Upper lobe of left lung (tissue), 6 donors: ENCODE results near the gene GPR84. TPM values are rescaled to one million over a fixed set of nuclear protein-coding genes. Genes with fewer than 3 reads are reported as not detected.

Experiments
- ATAC-seq, 2 donors: fragments of 200-7000 bp; cut with Tn5 transposase; one replicate each; pipeline ENCODE4 v1.9.1; 2022; ENCODE audit warnings: mild to moderate bottlenecking in 2 of 2, moderate library complexity in 2 of 2; ENCODE audit not compliant: low FRiP score in 2 of 2
- DNase-seq, 2 donors: peaks; one replicate each; pipeline ENCODE4 v3.0.0-alpha.2; 2019 to 2020
- H3K27ac ChIP-seq, 4 donors: fragments of 200-600 bp; sonication (generic); one replicate each; pipeline ENCODE4 v1.5.1; 2016 to 2019
- H3K27me3 ChIP-seq, 4 donors: fragments of 200-600 bp; sonication (generic); one replicate each; pipeline ENCODE4 v1.5.1; 2017 to 2019
- H3K36me3 ChIP-seq, 4 donors: fragments of 200-600 bp; sonication (generic); one replicate each; pipeline ENCODE4 v1.5.1; 2016 to 2019
- H3K4me1 ChIP-seq, 4 donors: fragments of 200-600 bp; sonication (generic); one replicate each; pipeline ENCODE4 v1.5.1; 2018 to 2019
- H3K4me3 ChIP-seq, 4 donors: fragments of 200-600 bp; sonication (generic); one replicate each; pipeline ENCODE4 v1.5.1; 2017 to 2019; ENCODE audit warnings: mild to moderate bottlenecking in 2 of 4, moderate library complexity in 1 of 4
- H3K9me3 ChIP-seq, 4 donors: fragments of 200-600 bp; sonication (generic); one replicate each; pipeline ENCODE4 v1.5.1; 2018 to 2019
- CTCF ChIP-seq, 6 experiments: fragments of 450-650 bp in 4 of 6; fragments of 200-600 bp in 2 of 6; sonication (generic) in 2 of 6; IDR thresholded peaks; one replicate each; pipeline ENCODE4 v1.5.1; 2016 to 2019; ENCODE audit warnings: antibody characterized with exemption in 6 of 6
- EP300 ChIP-seq, 4 donors: sonication (generic); formaldehyde crosslinking; IDR thresholded peaks; one replicate each; pipeline ENCODE4 v1.5.1; 2017; ENCODE audit warnings: antibody characterized with exemption in 4 of 4, control low read depth in 2 of 4
- POLR2A ChIP-seq, 4 donors: fragments of 450-650 bp; IDR thresholded peaks; one replicate each; pipeline ENCODE4 v1.5.1; 2016 to 2017; ENCODE audit warnings: antibody characterized with exemption in 4 of 4, mild to moderate bottlenecking in 2 of 4
- POLR2AphosphoS5 ChIP-seq, 2 donors: sonication (generic); formaldehyde crosslinking; IDR thresholded peaks; one replicate each; pipeline ENCODE4 v1.5.1; 2017; ENCODE audit warnings: antibody characterized with exemption in 2 of 2
- WGBS, 2 donors: methylation state at CpG; one replicate each; pipeline ENCODE4 v1.1.5; 2017 to 2018; 5-methylcytosine and 5-hydroxymethylcytosine counted together
- total RNA-seq, 6 donors: library from RNA; depleted of rRNA in 4 of 6; stranded (reverse); fragments of >200 nt in 4 of 6; gene quantifications; one replicate each; pipeline versions ENCODE4 v1.1.0 to v1.2.1, GENCODE V29; 2016 to 2021
- donor health status: DM: no; HTN: no; CAD: no; lungs with moderate emphysema.
- donor health status: DM: no; HTN: yes; CAD: no; lungs with severe emphysema.

The GPR84 gene
- total RNA-seq, 6 donors from 2014 or later: 0.39 to 2.1 (median 1.1) TPM; not detected in 2

- no peaks in the 10 kb centered on the region for H3K27me3 ChIP-seq
- TF ChIP-seq POLR2A (IDR thresholded peaks at IDR 0.05) (no peak), POLR2AphosphoS5 (IDR thresholded peaks at IDR 0.05) (no peak), EP300 (IDR thresholded peaks at IDR 0.05) (no peak), CTCF (IDR thresholded peaks at IDR 0.05) (no peak)
- DNase-seq (no peak), ATAC-seq (peak in 1 of 2 donors; percentile 23)
- peak overlapping the region in 1 of 4 donors; percentile 35 for H3K27ac ChIP-seq
- no peak overlapping the region for H3K4me3 ChIP-seq
- H3K36me3 ChIP-seq: peaks cover 0 to 9% (median 0%) of the 10 kb centered on the region in 4 donors
- peaks cover 13 to 41% (median 29%) of the 10 kb centered on the region in 4 donors for H3K4me1 ChIP-seq
- no peaks in the 10 kb centered on the region for H3K9me3 ChIP-seq
- WGBS, 2 donors: 73 to 79% methylated on average over 4 of the region's 4 CpGs
Measured at GRCh38 chr12:54376596-54376995, 12.3 kb upstream of the GPR84 start.

GRCh38 chr12:54375259-54375579, 10.9 kb upstream of the GPR84 start:
- TF ChIP-seq EP300 (IDR thresholded peaks at IDR 0.05): no peak
- no peak for TF ChIP-seq POLR2A (IDR thresholded peaks at IDR 0.05)
- TF ChIP-seq POLR2AphosphoS5 (IDR thresholded peaks at IDR 0.05): no peak
- ATAC-seq (no peak), DNase-seq (no peak)
- Histone ChIP-seq H3K27me3 (no peaks in the 10 kb centered on the region), H3K4me1 (peaks cover 24 to 54% (median 42%) of the 10 kb centered on the region in 4 donors), H3K36me3 (peaks cover 0 to 13% (median 0%) of the 10 kb centered on the region in 4 donors), H3K4me3 (no peak overlapping the region), H3K9me3 (no peaks in the 10 kb centered on the region), H3K27ac (peak overlapping the region in 1 of 4 donors; percentile 56)
- WGBS, 2 donors: 68 to 92% methylated on average over 2 of the region's 2 CpGs

GRCh38 chr12:54374562-54375258, 10.4 kb upstream of the GPR84 start:
- Histone ChIP-seq H3K4me3 (no peak overlapping the region), H3K36me3 (peaks cover 0 to 13% (median 0%) of the 10 kb centered on the region in 4 donors), H3K27me3 (no peaks in the 10 kb centered on the region), H3K27ac (peak overlapping the region in 3 of 4 donors; percentile 13 to 56 (median 38)), H3K4me1 (peaks cover 29 to 57% (median 46%) of the 10 kb centered on the region in 4 donors), H3K9me3 (no peaks in the 10 kb centered on the region)
- 61 to 81% methylated on average over 2 of the region's 2 CpGs for WGBS, 2 donors
- TF ChIP-seq POLR2A (IDR thresholded peaks at IDR 0.05) (no peak), CTCF (IDR thresholded peaks at IDR 0.05) (no peak)
- DNase-seq: no peak
- ATAC-seq: no peak

GRCh38 chr12:54373649-54374561, 9.6 kb upstream of the GPR84 start:
- no peak for DNase-seq
- peak overlapping the region in 3 of 4 donors; percentile 13 to 56 (median 38) for H3K27ac ChIP-seq

More at GRCh38 chr12:54373649-54374561, 9.6 kb upstream of the GPR84 start:
- Histone ChIP-seq H3K4me3 (no peak overlapping the region), H3K9me3 (no peaks in the 10 kb centered on the region), H3K4me1 (peaks cover 24 to 58% (median 47%) of the 10 kb centered on the region in 4 donors), H3K36me3 (peaks cover 0 to 13% (median 0%) of the 10 kb centered on the region in 4 donors), H3K27me3 (no peaks in the 10 kb centered on the region)
- 94% methylated on average over 10 of the region's 10 CpGs for WGBS, 2 donors
- no peak for ATAC-seq
- TF ChIP-seq CTCF (IDR thresholded peaks at IDR 0.05) (no peak), POLR2A (IDR thresholded peaks at IDR 0.05) (no peak), EP300 (IDR thresholded peaks at IDR 0.05) (no peak), POLR2AphosphoS5 (IDR thresholded peaks at IDR 0.05) (no peak)
